NCI-H2196 (cell line): ENCODE measurements around the gene WDR41.

Experiments used
- DNase-seq: peaks from one replicate; lab custom pipeline; 2025; ENCODE audit not compliant: unreplicated experiment; lab: John Stamatoyannopoulos, UW

WDR41 gene

GRCh38 chr5:77449277-77449676, 42.8 kb downstream of the WDR41 start:
- DNase-seq: no peak

GRCh38 chr5:77448831-77449230, 43.3 kb downstream of the WDR41 start:
- no peak for DNase-seq

GRCh38 chr5:77444356-77444755, 47.8 kb downstream of the WDR41 start:
- no peak for DNase-seq

- DNase-seq: no peak
Observed at GRCh38 chr5:77443670-77444069, 48.4 kb downstream of the WDR41 start.

- DNase-seq: no peak
Observed at GRCh38 chr5:77438071-77438470, 54.0 kb downstream of the WDR41 start.

- DNase-seq: peak; percentile 33
Observed at GRCh38 chr5:77437194-77437593, 54.9 kb downstream of the WDR41 start.

GRCh38 chr5:77431719-77432118, 60.4 kb downstream of the WDR41 start:
- DNase-seq: no peak

GRCh38 chr5:77431286-77431685, 60.8 kb downstream of the WDR41 start:
- no peak for DNase-seq

GRCh38 chr5:77430726-77431125, 61.4 kb downstream of the WDR41 start:
- DNase-seq: no peak

- no peak for DNase-seq
Observed at GRCh38 chr5:77428526-77428925, 63.6 kb downstream of the WDR41 start.

- no peak for DNase-seq
Observed at GRCh38 chr5:77427998-77428397, 64.1 kb downstream of the WDR41 start.

- DNase-seq: no peak
Observed at GRCh38 chr5:77426670-77427069, 65.4 kb downstream of the WDR41 start.

- DNase-seq: no peak
Observed at GRCh38 chr5:77425998-77426659, 66.0 kb downstream of the WDR41 start.

GRCh38 chr5:77425420-77425819, 66.7 kb downstream of the WDR41 start:
- DNase-seq: no peak

- DNase-seq: no peak
Observed at GRCh38 chr5:77424921-77425320, 67.2 kb downstream of the WDR41 start.

- DNase-seq: no peak
Observed at GRCh38 chr5:77423022-77423750, 68.9 kb downstream of the WDR41 start.

- DNase-seq: no peak
Observed at GRCh38 chr5:77420940-77421339, 71.2 kb downstream of the WDR41 start.

GRCh38 chr5:77419644-77420582, 72.2 kb downstream of the WDR41 start:
- no peak for DNase-seq

- DNase-seq: no peak
Observed at GRCh38 chr5:77418601-77419581, 73.2 kb downstream of the WDR41 start.

GRCh38 chr5:77418162-77418561, 74.0 kb downstream of the WDR41 start:
- DNase-seq: no peak
